GM19467 (cell line): ENCODE results near the gene NHSL1.

Experiments
- ATAC-seq: cut with Tn5 transposase; IDR thresholded peaks from one replicate; pipeline ENCODE4 v1.9.1; 2021; ENCODE audit warnings: mild to moderate bottlenecking, moderate library complexity; ENCODE audit not compliant: unreplicated experiment

The NHSL1 gene

DNA sequence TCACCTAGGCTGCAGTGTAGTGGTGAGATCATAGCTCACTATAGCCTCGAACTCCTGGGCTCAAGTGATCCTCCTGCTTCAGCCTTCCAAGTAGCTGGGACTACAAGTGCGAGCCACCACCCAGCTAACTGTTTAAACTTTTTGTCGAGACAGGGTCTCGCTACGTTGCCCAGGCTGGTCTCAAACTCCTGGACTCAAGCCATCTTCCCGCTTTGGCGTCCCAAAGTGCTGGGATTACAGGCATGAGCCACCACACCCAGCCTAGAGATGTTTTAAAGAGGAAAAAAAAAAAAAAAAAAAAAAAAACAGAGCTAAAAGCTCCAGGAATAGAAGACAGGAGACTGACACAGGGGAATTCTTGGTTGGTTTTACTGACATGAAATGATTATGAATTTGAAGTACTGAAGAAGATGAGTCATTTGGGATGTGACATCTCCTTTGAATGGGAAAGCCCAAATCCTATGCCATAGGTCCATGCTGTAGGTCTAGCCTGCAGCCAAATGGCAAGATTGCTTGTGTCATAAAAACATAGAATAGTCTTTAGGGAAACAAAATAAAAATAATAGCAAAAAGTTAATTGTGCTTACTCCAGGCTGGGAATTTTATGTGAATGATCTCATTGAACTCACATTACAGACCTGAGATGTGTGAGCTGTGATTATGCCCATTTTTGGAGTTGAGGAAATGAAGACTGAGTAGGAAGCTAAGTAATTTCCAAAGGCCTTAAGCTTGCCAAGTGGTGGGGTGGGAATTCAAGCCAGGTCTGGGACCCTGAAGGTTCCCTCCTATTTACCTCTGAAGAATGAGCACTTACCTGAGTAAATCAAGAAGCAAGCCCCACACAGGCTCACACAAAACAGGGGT lies 24.3 kb upstream of the NHSL1 start:
- no peak for ATAC-seq

GRCh38 chr6:138522611-138523010 lies 23.3 kb upstream of the NHSL1 start:
- no peak for ATAC-seq

- no peak for ATAC-seq
These were observed 22.5 kb upstream of the NHSL1 start for GRCh38 chr6:138521790-138522189.

- ATAC-seq: no peak
These were observed 21.2 kb upstream of the NHSL1 start for GRCh38 chr6:138520463-138520862.

DNA sequence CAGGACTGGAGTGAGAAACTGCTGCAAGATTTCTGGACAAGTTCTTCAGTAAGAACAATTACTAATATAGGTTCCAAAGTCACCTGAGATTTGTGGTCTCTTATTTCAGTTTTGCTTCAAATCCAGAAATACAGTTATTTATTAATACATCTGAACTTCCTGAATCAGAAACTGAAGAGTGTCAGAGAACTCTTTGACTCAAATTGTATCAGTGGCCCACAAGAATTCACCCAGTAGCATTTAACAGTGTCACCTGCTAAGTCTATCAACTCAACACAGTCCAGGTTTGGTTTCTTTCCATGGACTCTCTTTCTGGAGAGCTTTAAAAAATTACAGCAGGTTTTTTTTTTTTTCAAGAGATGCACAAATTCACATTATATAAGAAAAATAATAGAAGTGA lies 18.8 kb upstream of the NHSL1 start:
- peak; percentile 34 for ATAC-seq

DNA sequence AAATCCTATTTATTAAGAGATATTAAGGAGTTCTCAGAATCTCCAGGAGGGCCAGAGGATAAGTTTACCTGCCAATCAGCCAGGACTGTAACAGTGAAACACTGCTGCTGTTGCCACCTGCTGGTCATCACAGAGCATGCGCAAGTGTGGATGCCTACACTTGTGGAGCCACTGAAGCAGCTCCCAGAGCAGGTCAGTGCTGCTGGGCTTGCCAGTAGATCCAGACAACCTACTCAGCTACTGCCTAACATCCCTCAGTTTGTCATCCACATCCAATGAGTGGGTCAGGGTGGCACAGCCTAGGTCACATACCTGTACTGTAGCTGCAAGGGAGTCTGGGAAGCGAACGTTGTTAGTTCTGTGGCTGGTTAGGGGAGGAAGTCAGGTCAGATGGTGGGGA lies 18.3 kb upstream of the NHSL1 start:
- peak; percentile 78 for ATAC-seq

GRCh38 chr6:138515657-138516248 lies 16.5 kb upstream of the NHSL1 start:
- ATAC-seq: no peak

- ATAC-seq: no peak
These were observed 15.7 kb upstream of the NHSL1 start for GRCh38 chr6:138514860-138515540.

DNA sequence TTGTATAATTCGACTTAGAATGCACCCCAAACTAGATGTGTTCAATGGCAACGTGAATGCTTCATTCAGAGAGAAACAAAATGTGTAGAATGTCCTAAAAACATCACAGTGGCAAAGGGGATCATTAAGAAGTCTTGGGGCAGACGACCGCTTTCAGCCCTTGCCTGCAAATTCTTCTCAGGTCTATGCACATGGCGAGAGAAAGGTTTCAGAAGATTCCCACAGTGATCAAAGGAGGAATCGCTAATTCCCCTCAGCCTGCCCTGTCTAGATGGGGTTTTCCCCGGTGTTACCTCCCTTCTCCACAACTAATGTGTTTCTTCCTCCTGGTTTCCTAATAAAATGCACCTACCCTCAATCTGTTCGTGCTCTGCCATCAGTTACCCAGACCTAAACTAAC lies 13.3 kb upstream of the NHSL1 start:
- ATAC-seq: no peak

DNA sequence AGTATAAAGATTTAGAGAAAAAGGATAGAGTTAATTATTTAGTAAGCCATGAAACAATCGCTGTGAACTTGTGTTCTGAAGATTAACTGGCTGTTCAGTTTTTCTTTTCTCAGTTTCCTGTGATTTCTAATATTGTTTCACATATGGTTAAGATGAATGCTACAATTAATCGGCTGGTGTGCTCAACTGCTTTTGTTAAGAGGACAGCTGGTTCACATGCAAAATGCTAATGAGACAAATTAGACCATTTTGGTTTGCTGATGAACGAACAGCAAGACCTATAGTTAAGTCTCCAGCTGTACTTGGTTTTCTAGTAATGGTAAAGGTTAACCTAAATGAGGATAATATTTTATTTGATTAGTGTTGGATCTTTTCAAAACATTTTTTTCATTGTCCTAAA lies 10.8 kb upstream of the NHSL1 start:
- no peak for ATAC-seq

DNA sequence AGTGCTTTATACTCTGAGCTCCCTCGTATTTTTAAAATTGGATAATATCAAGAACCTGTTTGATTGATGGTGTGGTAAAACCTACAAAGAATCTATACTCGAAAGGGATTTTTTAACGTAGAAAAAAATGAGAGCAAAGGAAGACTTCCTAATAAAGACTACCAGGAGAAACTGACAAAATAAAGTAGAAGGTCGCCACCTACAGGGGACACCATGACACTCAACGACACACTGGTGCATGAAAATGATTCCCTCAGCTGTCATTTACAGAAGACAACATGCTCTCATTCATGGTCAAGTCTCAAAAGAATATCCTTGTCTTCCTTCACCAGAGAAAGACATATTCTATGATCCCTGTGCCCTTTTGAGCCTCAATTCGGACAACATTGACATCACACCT lies 10.1 kb upstream of the NHSL1 start:
- ATAC-seq: no peak

- no peak for ATAC-seq
These were observed 9.3 kb upstream of the NHSL1 start for GRCh38 chr6:138508676-138508988.

- no peak for ATAC-seq
These were observed 8.8 kb upstream of the NHSL1 start for GRCh38 chr6:138507977-138508675.

DNA sequence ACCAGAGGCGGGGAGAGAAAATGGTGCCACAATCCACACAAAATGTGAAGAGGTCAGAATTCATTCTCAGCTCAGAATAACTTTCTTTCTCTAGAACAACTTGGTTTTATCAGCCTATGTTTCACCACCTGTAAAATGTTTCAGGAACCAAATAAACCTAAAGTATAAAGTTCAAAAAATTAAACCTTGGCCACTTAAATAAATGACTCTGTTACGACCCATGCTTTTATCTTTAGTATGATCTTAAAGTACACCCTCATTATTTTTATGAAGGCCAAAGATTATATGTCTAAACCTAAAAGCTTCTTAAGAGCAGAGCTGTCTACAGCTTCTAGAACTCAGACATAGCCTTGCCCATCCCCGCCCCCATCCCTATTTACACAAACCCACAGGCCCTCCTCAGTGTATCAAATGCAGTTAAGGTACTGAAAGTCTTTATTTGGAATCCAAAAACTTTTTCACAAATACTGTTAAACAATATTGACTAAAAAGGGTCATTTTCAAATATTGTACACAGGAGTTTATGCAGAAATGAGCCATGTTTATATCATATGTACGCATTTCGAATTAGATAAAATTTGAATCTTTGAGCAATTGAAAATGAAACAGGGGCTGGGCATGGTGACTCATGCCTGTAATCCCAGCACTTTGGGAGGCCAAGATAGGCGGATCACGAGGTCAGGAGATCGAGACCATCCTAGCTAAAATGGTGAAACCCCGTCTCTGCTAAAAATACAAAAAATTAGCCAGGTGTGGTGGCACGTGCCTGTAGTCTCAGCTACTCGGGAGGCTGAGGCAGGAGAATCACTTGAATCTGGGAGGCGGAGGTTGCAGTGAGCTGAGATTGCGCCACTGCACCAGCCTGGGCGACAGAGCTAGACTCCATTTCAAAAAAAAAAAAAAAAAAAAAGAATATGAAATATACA lies 5.7 kb upstream of the NHSL1 start:
- ATAC-seq: no peak

- ATAC-seq: no peak
These were observed 4.8 kb upstream of the NHSL1 start for GRCh38 chr6:138503881-138504680.

GRCh38 chr6:138502546-138502945 lies 3.3 kb upstream of the NHSL1 start:
- no peak for ATAC-seq

DNA sequence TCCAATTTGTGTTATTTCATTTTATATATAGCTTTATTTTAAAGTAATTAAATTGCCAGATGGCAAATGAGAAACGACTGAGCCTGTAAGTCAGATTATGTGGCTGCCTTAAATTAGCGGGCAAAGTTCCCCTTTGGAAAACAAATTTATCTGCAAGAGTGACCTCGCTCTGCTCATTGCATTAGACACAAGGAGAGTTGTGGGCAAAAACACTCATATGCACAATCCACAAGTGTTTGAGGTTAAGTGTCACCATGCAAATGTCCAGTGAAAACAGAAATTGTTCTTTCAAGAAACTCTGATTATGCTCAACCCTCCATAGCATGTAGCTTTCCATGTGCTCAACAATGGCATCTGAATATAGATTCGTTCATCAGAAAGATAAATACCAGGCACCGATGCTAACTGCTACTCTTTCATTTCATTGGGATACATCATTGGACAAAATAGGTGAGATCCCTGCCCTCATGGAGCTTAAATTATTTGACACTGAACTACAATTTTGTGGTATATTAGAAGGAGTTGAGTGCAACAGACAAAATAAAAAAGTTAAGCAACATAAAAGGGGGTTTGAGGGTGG lies 1.7 kb upstream of the NHSL1 start:
- no peak for ATAC-seq

DNA sequence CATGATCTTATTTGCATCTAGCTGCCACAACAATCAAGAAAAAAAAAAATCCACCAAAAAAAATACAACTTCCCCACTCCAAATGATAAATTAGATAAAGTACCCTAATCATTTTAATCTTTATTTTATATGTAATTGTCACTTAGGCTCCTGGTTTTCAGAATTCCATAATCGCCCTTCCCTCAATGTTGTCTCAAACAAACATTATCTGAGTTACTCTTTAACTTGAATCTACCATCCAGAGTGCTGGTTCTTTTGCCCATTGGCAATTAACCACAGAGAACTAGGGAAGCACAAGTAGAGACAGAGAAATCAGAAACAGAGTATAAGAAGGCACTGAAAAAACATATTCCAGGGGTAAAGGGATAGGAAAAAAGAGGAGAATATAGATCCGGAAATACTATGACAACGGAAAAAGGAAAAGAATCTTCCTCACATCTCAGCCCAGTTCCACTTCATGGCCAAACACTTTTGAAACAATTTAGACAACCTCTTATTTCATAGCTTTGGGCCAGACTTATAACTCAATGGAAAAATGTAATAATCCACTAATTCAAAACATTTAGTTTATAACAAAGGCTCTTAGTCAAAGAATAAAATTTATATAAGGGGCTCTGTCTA lies 861 bp upstream of the NHSL1 start:
- no peak for ATAC-seq
